Endodermal cell (in vitro differentiated cells): ENCODE data around the gene ZBED2. TPM values are rescaled to one million over a fixed set of nuclear protein-coding genes. Genes with fewer than 3 reads are reported as not detected.
A peak's percentile ranks its signal among the peaks of the same experiment; 100 is the strongest.

Experiments
- DNase-seq: peaks from one replicate; pipeline ENCODE4 v3.0.0-alpha.2; 2017
- H3K27ac ChIP-seq: 2 replicates; pipeline ENCODE4 v1.5.1; 2013; ENCODE audit warnings: mild to moderate bottlenecking, low read depth, low read length, moderate library complexity
- H3K27me3 ChIP-seq: 2 replicates; pipeline ENCODE4 v1.6.1; 2013; ENCODE audit warnings: mild to moderate bottlenecking, low read length, moderate library complexity; ENCODE audit not compliant: insufficient read depth, control insufficient read depth, poor library complexity, severe bottlenecking
- H3K36me3 ChIP-seq: 2 replicates; pipeline ENCODE4 v1.7.0; 2013; ENCODE audit warnings: mild to moderate bottlenecking, low read length, moderate library complexity; ENCODE audit not compliant: control insufficient read depth, insufficient read depth
- H3K4me1 ChIP-seq: one replicate; pipeline ENCODE4 v1.7.0; 2013; ENCODE audit warnings: low read length; ENCODE audit not compliant: control insufficient read depth, insufficient read depth
- H3K4me3 ChIP-seq: 2 replicates; pipeline ENCODE4 v1.5.1; 2013; ENCODE audit warnings: mild to moderate bottlenecking, low read length, moderate library complexity
- H3K9ac ChIP-seq: 2 replicates; pipeline ENCODE4 v1.6.1; 2013; ENCODE audit warnings: mild to moderate bottlenecking, low read length, moderate library complexity; ENCODE audit not compliant: poor library complexity, severe bottlenecking; ENCODE audit errors: extremely low read depth
- H3K9me3 ChIP-seq: 2 replicates; pipeline ENCODE4 v1.6.1; 2013; ENCODE audit warnings: mild to moderate bottlenecking, low read length, moderate library complexity; ENCODE audit not compliant: control insufficient read depth
- H3K27ac Mint-ChIP-seq: 2 replicates; pipeline ENCODE4 v1.8.0; 2020; ENCODE audit warnings: mixed read lengths
- H3K27me3 Mint-ChIP-seq: 2 replicates; pipeline ENCODE4 v1.8.0; 2021; ENCODE audit warnings: mild to moderate bottlenecking, mixed read lengths; ENCODE audit not compliant: insufficient read depth
- H3K36me3 Mint-ChIP-seq: 2 replicates; pipeline ENCODE4 v1.8.0; 2020; ENCODE audit warnings: low read depth, mixed read lengths
- H3K4me1 Mint-ChIP-seq: 2 replicates; pipeline ENCODE4 v1.8.0; 2020; ENCODE audit warnings: mixed read lengths
- H3K4me3 Mint-ChIP-seq: 2 replicates; pipeline ENCODE4 v1.8.0; 2020; ENCODE audit warnings: mild to moderate bottlenecking, moderate library complexity, mixed read lengths
- H3K9me3 Mint-ChIP-seq: 2 replicates; pipeline ENCODE4 v1.8.0; 2020; ENCODE audit warnings: mild to moderate bottlenecking, mixed read lengths
- WGBS, 2 experiments: methylation state at CpG; one replicate each; pipeline versions ENCODE4 v1.1.5 to v1.1.7; 2013; ENCODE audit warnings: missing lambda C conversion rate in 2 of 2, mixed read lengths in 1 of 2; ENCODE audit not compliant: insufficient coverage in 1 of 2, insufficient read length in 1 of 2; 5-methylcytosine and 5-hydroxymethylcytosine counted together
- total RNA-seq, 2 donors: library from RNA; stranded (reverse); fragmentation: NEBNext Ultra II Directional in 1 of 2; extraction: Animal tissue kit (Norgen Biotek cat#: 25700) in 1 of 2; gene quantifications; 2 replicates in 1 of 2; 3 replicates in 1 of 2; pipeline ENCODE4 v1.2.1, GENCODE V29; 2021
- TF ChIP-seq, protein P1 (sequence below): fragments of 200-600 bp; sonication (generic); conservative IDR thresholded peaks from 2 replicates; pipeline ENCODE4 v1.5.0; 2021; ENCODE audit warnings: antibody characterized with exemption, mild to moderate bottlenecking

The ZBED2 gene
- total RNA-seq, 2 donors from 2014 or later = not detected

DNA sequence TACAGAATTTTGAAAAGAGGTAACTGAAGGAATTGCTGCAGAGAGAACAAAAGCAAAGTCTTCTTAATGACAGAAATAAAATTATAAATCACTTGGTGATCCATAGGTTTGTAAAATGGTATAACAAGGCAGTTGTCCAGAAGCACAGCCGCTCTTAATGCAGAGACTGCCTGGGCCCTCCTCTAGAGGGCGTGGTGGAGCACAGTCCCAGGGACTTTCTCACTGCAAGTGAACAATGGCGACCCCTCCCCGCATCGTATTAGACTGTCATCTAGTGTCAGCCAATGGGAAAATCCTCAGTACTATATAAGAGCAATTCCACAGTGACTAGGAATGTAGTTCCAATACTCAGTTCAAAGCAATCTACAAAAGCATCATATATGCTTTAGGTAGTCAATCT lies 26.4 kb upstream of the ZBED2 start:
- no peak overlapping the region for H3K27ac ChIP-seq
- H3K9me3 ChIP-seq = peaks cover 15% of the 10 kb centered on the region
- no peaks in the 10 kb centered on the region for H3K36me3 ChIP-seq
- peaks cover 2% of the 10 kb centered on the region for H3K4me1 ChIP-seq
- H3K27me3 ChIP-seq = no peaks in the 10 kb centered on the region
- Mint-ChIP-seq H3K4me1 (peaks cover 9% of the 10 kb centered on the region), H3K27ac (no peak overlapping the region), H3K9me3 (peaks cover 14% of the 10 kb centered on the region), H3K27me3 (no peaks in the 10 kb centered on the region), H3K4me3 (no peak overlapping the region), H3K36me3 (no peaks in the 10 kb centered on the region)
- peak; percentile 91 for DNase-seq
- 48 to 58% methylated on average over 3 to 5 of the region's 5 CpGs for WGBS, 2 experiments
- no peak overlapping the region for H3K9ac ChIP-seq
- TF ChIP-seq, protein P1, sequence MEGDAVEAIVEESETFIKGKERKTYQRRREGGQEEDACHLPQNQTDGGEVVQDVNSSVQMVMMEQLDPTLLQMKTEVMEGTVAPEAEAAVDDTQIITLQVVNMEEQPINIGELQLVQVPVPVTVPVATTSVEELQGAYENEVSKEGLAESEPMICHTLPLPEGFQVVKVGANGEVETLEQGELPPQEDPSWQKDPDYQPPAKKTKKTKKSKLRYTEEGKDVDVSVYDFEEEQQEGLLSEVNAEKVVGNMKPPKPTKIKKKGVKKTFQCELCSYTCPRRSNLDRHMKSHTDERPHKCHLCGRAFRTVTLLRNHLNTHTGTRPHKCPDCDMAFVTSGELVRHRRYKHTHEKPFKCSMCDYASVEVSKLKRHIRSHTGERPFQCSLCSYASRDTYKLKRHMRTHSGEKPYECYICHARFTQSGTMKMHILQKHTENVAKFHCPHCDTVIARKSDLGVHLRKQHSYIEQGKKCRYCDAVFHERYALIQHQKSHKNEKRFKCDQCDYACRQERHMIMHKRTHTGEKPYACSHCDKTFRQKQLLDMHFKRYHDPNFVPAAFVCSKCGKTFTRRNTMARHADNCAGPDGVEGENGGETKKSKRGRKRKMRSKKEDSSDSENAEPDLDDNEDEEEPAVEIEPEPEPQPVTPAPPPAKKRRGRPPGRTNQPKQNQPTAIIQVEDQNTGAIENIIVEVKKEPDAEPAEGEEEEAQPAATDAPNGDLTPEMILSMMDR = peak; percentile 88
- H3K4me3 ChIP-seq = no peak overlapping the region

DNA sequence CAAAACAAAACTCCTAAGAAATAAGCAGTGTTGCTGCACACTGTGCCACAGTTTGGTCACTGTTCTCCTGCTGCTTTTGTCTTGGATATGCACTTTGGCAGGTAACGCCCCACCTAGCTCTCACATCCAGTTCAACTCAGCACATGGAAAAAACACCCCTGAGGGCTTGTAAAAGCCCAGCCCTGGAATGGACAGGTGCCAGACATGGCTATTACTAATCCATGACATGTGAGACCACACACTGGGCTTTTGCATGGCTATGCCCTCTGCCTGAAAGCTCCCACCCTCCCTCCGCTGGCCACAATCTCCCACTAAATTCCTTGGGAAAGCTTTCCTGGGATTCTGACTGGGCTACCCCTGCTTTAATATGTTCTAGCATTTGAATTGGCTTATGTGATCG lies 24.7 kb upstream of the ZBED2 start:
- WGBS, 2 experiments = 86 to 87% methylated on average over 2 to 3 of the region's 3 CpGs
- Mint-ChIP-seq H3K9me3 (peaks cover 14% of the 10 kb centered on the region), H3K4me3 (no peak overlapping the region), H3K27me3 (no peaks in the 10 kb centered on the region), H3K27ac (no peak overlapping the region), H3K36me3 (no peaks in the 10 kb centered on the region), H3K4me1 (peaks cover 9% of the 10 kb centered on the region)
- peak; percentile 85 for DNase-seq
- no peaks in the 10 kb centered on the region for H3K36me3 ChIP-seq
- H3K9ac ChIP-seq = no peak overlapping the region
- TF ChIP-seq, protein P1 = no peak
- no peak overlapping the region for H3K4me3 ChIP-seq
- no peak overlapping the region for H3K27ac ChIP-seq
- no peaks in the 10 kb centered on the region for H3K27me3 ChIP-seq
- peaks cover 2% of the 10 kb centered on the region for H3K4me1 ChIP-seq
- H3K9me3 ChIP-seq = peaks cover 15% of the 10 kb centered on the region

DNA sequence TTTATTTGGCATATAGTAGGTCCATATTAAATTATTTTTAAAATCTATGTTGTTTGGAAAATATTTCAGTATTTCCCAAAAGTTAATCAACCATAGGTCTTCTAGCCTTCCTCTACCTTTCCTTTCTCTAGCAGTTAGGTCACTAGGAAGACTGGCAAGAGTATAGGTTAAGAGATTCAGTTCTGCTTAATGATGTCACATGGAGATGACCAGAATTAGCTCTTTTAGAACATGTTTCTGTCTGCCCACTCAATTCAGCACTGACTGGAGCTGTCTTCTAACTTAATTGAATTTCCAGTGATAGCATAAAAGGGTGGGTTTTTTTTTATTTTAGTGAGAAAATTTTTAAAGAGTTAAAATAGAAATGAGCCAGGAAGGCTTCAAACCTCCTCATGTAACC lies 23.8 kb upstream of the ZBED2 start:
- DNase-seq = no peak
- Mint-ChIP-seq H3K27ac (no peak overlapping the region), H3K27me3 (no peaks in the 10 kb centered on the region), H3K9me3 (peaks cover 14% of the 10 kb centered on the region), H3K36me3 (no peaks in the 10 kb centered on the region), H3K4me1 (peaks cover 9% of the 10 kb centered on the region), H3K4me3 (no peak overlapping the region)
- Histone ChIP-seq H3K27ac (no peak overlapping the region), H3K9me3 (peaks cover 15% of the 10 kb centered on the region), H3K36me3 (no peaks in the 10 kb centered on the region), H3K4me3 (no peak overlapping the region), H3K27me3 (no peaks in the 10 kb centered on the region), H3K4me1 (peaks cover 2% of the 10 kb centered on the region), H3K9ac (no peak overlapping the region)
- TF ChIP-seq, protein P1 = no peak
